Measurements from ENCODE around the gene SPAG16. TPM values are rescaled to one million over a fixed set of nuclear protein-coding genes. Genes with fewer than 3 reads are reported as not detected.
"Not testable (repeated sequence)": the region's sequence is repeated elsewhere in the genome, so short reads cannot be mapped to it uniquely, and the experiment has no call there.

SPAG16 gene
- polyA plus RNA-seq, 1 donor = 53.7 TPM

DNA sequence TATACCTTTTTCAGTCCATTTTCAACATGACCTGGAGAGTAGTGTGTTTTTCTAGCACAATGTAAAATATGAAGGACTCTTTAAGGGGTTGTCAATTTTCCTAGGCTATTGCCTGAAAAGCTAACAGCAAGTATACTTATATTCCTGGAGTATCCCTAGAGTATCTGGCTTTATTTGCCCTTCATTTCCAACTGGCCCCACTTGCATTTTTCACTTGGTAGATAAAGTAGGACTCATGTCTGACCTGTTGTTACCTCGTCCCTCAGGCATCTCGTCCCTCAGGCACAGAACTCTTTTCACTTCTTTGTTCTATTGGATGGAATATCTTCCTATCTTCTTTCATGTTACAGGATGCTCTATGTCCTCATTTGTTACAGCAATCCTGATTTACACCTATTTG lies 69.2 kb downstream of the SPAG16 start:
- Histone ChIP-seq H3K27me3 (ENCODE audit: control insufficient read depth, insufficient read depth, low read length) (no peaks in the 10 kb centered on the region), H3K9me3 (ENCODE audit: control insufficient read depth, low read depth, low read length) (no peaks in the 10 kb centered on the region), H3K4me1 (ENCODE audit: control insufficient read depth, insufficient read depth, low read length) (no peaks in the 10 kb centered on the region), H3K4me3 (ENCODE audit: low read length) (no peak overlapping the region), H3K36me3 (ENCODE audit: control insufficient read depth, insufficient read depth, low read length) (no peaks in the 10 kb centered on the region), H3K27ac (ENCODE audit: low read length) (no peak overlapping the region)
- no peak for DNase-seq
- WGBS (ENCODE audit: insufficient coverage, low lambda C conversion rate) = no CpG with 5 or more reads among the region's 2 CpGs

DNA sequence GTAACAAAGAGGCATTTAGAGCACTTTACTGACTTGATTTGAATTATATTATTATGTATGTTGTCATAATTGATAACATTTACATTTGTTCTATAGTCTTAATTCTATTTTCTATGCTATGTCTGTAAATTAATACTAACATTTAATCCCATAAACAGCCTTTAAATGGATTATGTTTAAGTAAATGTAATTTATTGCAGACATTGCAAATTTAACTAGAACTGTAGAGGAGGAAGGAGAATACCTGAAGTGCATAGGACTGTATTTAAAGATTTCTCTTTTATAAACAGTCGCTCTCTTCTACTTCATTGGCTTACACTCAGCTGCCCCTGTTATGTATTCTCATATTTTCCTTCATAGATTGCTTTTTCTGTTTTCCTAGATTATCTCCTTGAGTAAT lies 92.4 kb downstream of the SPAG16 start:
- WGBS (ENCODE audit: insufficient coverage, low lambda C conversion rate) = 100% methylated on average over 1 of the region's 1 CpG
- H3K36me3 ChIP-seq (ENCODE audit: control insufficient read depth, insufficient read depth, low read length) = no peaks in the 10 kb centered on the region
- H3K27me3 ChIP-seq (ENCODE audit: control insufficient read depth, insufficient read depth, low read length) = no peaks in the 10 kb centered on the region
- H3K27ac ChIP-seq (ENCODE audit: low read length) = no peak overlapping the region
- H3K4me1 ChIP-seq (ENCODE audit: control insufficient read depth, insufficient read depth, low read length) = no peaks in the 10 kb centered on the region
- DNase-seq = no peak
- no peaks in the 10 kb centered on the region for H3K9me3 ChIP-seq (ENCODE audit: control insufficient read depth, low read depth, low read length)
- H3K4me3 ChIP-seq (ENCODE audit: low read length) = no peak overlapping the region

- Histone ChIP-seq H3K27ac (ENCODE audit: low read length) (peak overlapping the region; percentile 59), H3K4me1 (ENCODE audit: control insufficient read depth, insufficient read depth, low read length) (peaks cover 16% of the 10 kb centered on the region), H3K9me3 (ENCODE audit: control insufficient read depth, low read depth, low read length) (peaks cover 11% of the 10 kb centered on the region)
- WGBS (ENCODE audit: insufficient coverage, low lambda C conversion rate) = 100% methylated on average over 1 of the region's 9 CpGs
- not testable (repeated sequence) for DNase-seq; H3K4me3 ChIP-seq (ENCODE audit: low read length); H3K27me3 ChIP-seq (ENCODE audit: control insufficient read depth, insufficient read depth, low read length); H3K36me3 ChIP-seq (ENCODE audit: control insufficient read depth, insufficient read depth, low read length)
These were observed 122.8 kb downstream of the SPAG16 start for GRCh38 chr2:213407027-213407426.

GRCh38 chr2:213408426-213409070 lies 124.3 kb downstream of the SPAG16 start:
- not testable (repeated sequence) for H3K36me3 ChIP-seq (ENCODE audit: control insufficient read depth, insufficient read depth, low read length); H3K27me3 ChIP-seq (ENCODE audit: control insufficient read depth, insufficient read depth, low read length); H3K4me3 ChIP-seq (ENCODE audit: low read length)
- H3K27ac ChIP-seq (ENCODE audit: low read length) = peak overlapping the region; percentile 59
- peaks cover 19% of the 10 kb centered on the region for H3K4me1 ChIP-seq (ENCODE audit: control insufficient read depth, insufficient read depth, low read length)
- peaks cover 13% of the 10 kb centered on the region for H3K9me3 ChIP-seq (ENCODE audit: control insufficient read depth, low read depth, low read length)
- WGBS (ENCODE audit: insufficient coverage, low lambda C conversion rate) = 25% methylated on average over 1 of the region's 6 CpGs
- peak; percentile 38 to 82 for DNase-seq

DNA sequence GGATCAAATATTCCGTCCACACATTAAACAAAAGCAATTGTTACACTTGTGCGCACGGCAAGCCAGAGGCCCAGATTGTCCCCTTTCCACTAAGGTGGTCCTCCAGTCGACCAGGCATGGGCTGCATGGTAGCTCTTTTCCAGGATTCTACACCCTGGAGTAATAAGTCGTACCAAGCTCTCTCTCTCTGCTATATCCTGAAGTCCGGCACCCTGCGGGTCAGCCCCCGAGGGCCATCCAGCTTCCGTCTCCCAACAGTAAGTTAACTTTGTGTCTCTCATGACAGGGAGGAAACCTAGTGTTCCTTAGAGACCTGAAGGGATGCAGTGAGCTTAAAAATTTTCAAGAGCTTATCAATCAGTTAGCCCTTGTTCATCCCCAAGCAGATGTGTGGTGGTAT lies 126.4 kb downstream of the SPAG16 start:
- Histone ChIP-seq H3K4me1 (ENCODE audit: control insufficient read depth, insufficient read depth, low read length) (peaks cover 19% of the 10 kb centered on the region), H3K9me3 (ENCODE audit: control insufficient read depth, low read depth, low read length) (peaks cover 13% of the 10 kb centered on the region)
- not testable (repeated sequence) for H3K36me3 ChIP-seq (ENCODE audit: control insufficient read depth, insufficient read depth, low read length); H3K4me3 ChIP-seq (ENCODE audit: low read length); H3K27ac ChIP-seq (ENCODE audit: low read length); DNase-seq; H3K27me3 ChIP-seq (ENCODE audit: control insufficient read depth, insufficient read depth, low read length)
- no CpG with 5 or more reads among the region's 9 CpGs for WGBS (ENCODE audit: insufficient coverage, low lambda C conversion rate)

GRCh38 chr2:213411582-213412289 lies 127.5 kb downstream of the SPAG16 start:
- H3K4me3 ChIP-seq (ENCODE audit: low read length) = no peak overlapping the region
- H3K4me1 ChIP-seq (ENCODE audit: control insufficient read depth, insufficient read depth, low read length) = peaks cover 19% of the 10 kb centered on the region
- peaks cover 10% of the 10 kb centered on the region for H3K9me3 ChIP-seq (ENCODE audit: control insufficient read depth, low read depth, low read length)
- no peaks in the 10 kb centered on the region for H3K36me3 ChIP-seq (ENCODE audit: control insufficient read depth, insufficient read depth, low read length)
- WGBS (ENCODE audit: insufficient coverage, low lambda C conversion rate) = no CpG with 5 or more reads among the region's 10 CpGs
- peak overlapping the region; percentile 54 for H3K27ac ChIP-seq (ENCODE audit: low read length)
- DNase-seq = peak; percentile 75 to 81
- H3K27me3 ChIP-seq (ENCODE audit: control insufficient read depth, insufficient read depth, low read length) = no peaks in the 10 kb centered on the region

DNA sequence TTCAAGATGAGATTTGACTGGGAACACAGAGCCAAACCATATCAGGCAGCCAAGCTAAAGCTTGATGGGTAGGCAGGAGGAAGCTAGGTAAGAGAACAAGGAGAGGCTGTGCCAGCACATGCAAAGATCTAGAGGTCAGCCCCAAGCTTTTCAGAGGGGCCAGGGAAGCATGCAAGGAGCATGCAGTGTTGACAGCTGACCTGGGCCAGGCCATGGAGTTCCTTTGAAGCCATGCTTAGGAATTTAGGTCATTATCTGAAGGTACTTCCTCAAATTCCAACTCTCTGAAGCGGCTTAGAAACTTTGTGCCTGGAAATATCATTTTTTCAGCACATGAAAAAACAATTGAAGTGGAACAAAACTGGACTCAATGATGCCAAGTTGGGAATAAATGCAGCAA lies 130.8 kb downstream of the SPAG16 start:
- Histone ChIP-seq H3K9me3 (ENCODE audit: control insufficient read depth, low read depth, low read length) (peaks cover 2% of the 10 kb centered on the region), H3K36me3 (ENCODE audit: control insufficient read depth, insufficient read depth, low read length) (no peaks in the 10 kb centered on the region), H3K27ac (ENCODE audit: low read length) (no peak overlapping the region), H3K4me3 (ENCODE audit: low read length) (no peak overlapping the region), H3K4me1 (ENCODE audit: control insufficient read depth, insufficient read depth, low read length) (peaks cover 10% of the 10 kb centered on the region), H3K27me3 (ENCODE audit: control insufficient read depth, insufficient read depth, low read length) (no peaks in the 10 kb centered on the region)
- DNase-seq = no peak
- WGBS (ENCODE audit: insufficient coverage, low lambda C conversion rate) = 80% methylated on average over 1 of the region's 1 CpG

DNA sequence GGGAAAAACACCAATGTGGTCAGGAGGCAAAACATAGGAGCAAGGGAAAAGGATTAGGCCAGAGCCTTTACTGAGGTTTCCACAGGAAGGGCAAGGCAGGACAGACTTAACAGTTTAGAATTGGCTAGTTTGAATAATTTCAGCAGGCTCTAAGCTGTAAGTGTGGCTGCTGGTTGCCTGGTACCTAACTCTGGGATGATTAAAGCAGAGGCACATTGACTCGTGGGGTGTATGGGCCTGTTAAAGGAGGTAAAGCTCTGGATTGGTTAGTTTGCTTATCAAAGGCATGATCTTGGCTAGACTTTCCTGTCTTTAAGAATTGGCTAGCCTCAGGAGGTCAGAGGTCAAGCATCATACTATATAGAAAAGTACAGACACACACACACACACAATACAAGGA lies 132.6 kb downstream of the SPAG16 start:
- peaks cover 5% of the 10 kb centered on the region for H3K9me3 ChIP-seq (ENCODE audit: control insufficient read depth, low read depth, low read length)
- no peak for DNase-seq
- no CpG with 5 or more reads among the region's 1 CpG for WGBS (ENCODE audit: insufficient coverage, low lambda C conversion rate)
- H3K27me3 ChIP-seq (ENCODE audit: control insufficient read depth, insufficient read depth, low read length) = no peaks in the 10 kb centered on the region
- peaks cover 3% of the 10 kb centered on the region for H3K4me1 ChIP-seq (ENCODE audit: control insufficient read depth, insufficient read depth, low read length)
- H3K36me3 ChIP-seq (ENCODE audit: control insufficient read depth, insufficient read depth, low read length) = no peaks in the 10 kb centered on the region
- no peak overlapping the region for H3K27ac ChIP-seq (ENCODE audit: low read length)
- H3K4me3 ChIP-seq (ENCODE audit: low read length) = no peak overlapping the region

DNA sequence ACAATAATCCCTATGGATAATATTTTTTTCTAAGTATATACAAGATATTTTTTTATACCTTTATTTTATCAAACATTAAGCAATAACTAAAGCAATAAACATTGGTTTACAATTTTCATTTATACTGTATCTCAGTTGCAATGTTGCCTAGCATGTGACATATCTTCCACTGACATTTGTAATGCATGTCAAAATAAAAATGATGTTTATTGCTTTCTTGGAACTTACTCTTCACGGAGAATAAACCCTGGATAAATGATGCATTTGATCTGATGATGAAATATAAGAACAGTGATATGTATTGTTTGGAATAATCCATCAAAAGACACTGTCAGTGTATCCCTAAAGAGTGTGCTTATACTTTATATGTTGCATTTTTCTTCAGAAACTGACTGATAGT lies 135.7 kb downstream of the SPAG16 start:
- Histone ChIP-seq H3K27ac (ENCODE audit: low read length) (no peak overlapping the region), H3K36me3 (ENCODE audit: control insufficient read depth, insufficient read depth, low read length) (no peaks in the 10 kb centered on the region), H3K9me3 (ENCODE audit: control insufficient read depth, low read depth, low read length) (peaks cover 3% of the 10 kb centered on the region), H3K27me3 (ENCODE audit: control insufficient read depth, insufficient read depth, low read length) (no peaks in the 10 kb centered on the region), H3K4me1 (ENCODE audit: control insufficient read depth, insufficient read depth, low read length) (no peaks in the 10 kb centered on the region), H3K4me3 (ENCODE audit: low read length) (no peak overlapping the region)
- WGBS (ENCODE audit: insufficient coverage, low lambda C conversion rate) = 91% methylated on average over 1 of the region's 1 CpG
- DNase-seq = no peak

GRCh38 chr2:213420828-213421385 lies 136.6 kb downstream of the SPAG16 start:
- Histone ChIP-seq H3K36me3 (ENCODE audit: control insufficient read depth, insufficient read depth, low read length) (no peaks in the 10 kb centered on the region), H3K27me3 (ENCODE audit: control insufficient read depth, insufficient read depth, low read length) (no peaks in the 10 kb centered on the region), H3K4me1 (ENCODE audit: control insufficient read depth, insufficient read depth, low read length) (no peaks in the 10 kb centered on the region), H3K27ac (ENCODE audit: low read length) (no peak overlapping the region), H3K4me3 (ENCODE audit: low read length) (no peak overlapping the region), H3K9me3 (ENCODE audit: control insufficient read depth, low read depth, low read length) (peaks cover 3% of the 10 kb centered on the region)
- no CpG with 5 or more reads among the region's 5 CpGs for WGBS (ENCODE audit: insufficient coverage, low lambda C conversion rate)
- DNase-seq = no peak

Data from large intestine (tissue), 3 donors.